Lower leg skin (tissue), 3 donors: ENCODE results near the gene TBC1D12.

Experiments
- CTCF ChIP-seq, 3 donors: fragments of 450-650 bp; IDR thresholded peaks; one replicate each; pipeline ENCODE4 v1.5.1; 2016; ENCODE audit warnings: antibody characterized with exemption in 3 of 3, mild to moderate bottlenecking in 3 of 3, moderate library complexity in 2 of 3
- POLR2A ChIP-seq, 2 donors: fragments of 450-650 bp; IDR thresholded peaks; one replicate each; pipeline ENCODE4 v1.6.1; 2016 to 2017; ENCODE audit warnings: antibody characterized with exemption in 2 of 2, mild to moderate bottlenecking in 1 of 2, moderate library complexity in 1 of 2

- TF ChIP-seq CTCF (IDR thresholded peaks at IDR 0.05) (no peak), POLR2A (IDR thresholded peaks at IDR 0.05) (no peak)
These were observed 79.1 kb downstream of the TBC1D12 start for GRCh38 chr10:94481410-94481809.
